ENCODE data around the gene L3HYPDH. TPM values are rescaled to one million over a fixed set of nuclear protein-coding genes. Genes with fewer than 3 reads are reported as not detected.
A peak's percentile ranks its signal among the peaks of the same experiment; 100 is the strongest.
"Not testable (repeated sequence)": the region's sequence is repeated elsewhere in the genome, so short reads cannot be mapped to it uniquely, and the experiment has no call there.

L3HYPDH gene
- total RNA-seq, 1 donor: 55.5 TPM

DNA sequence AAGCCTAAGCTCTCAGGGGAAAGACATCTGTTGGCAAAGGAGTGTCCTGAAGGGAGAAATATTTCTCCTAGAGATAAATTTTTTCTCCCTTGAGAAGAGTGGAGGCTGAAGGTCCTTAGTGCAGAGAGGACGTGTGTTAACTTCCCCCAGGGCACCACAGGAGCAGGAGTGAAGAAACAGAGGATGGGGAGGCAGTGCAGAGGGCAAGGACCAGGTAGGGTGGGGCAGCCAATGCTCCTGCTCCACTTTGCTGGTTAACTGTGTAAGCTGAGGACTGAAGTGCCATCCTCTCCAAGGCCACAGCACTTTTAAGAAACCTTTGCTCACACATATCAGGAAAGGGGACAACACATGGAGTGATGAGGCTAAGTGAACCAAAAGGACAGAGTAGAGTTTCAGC is 4.0 kb downstream of the L3HYPDH start:
- DNase-seq (ENCODE audit: low read depth in 2 of 3, low spot score in 2 of 3): no peak

DNA sequence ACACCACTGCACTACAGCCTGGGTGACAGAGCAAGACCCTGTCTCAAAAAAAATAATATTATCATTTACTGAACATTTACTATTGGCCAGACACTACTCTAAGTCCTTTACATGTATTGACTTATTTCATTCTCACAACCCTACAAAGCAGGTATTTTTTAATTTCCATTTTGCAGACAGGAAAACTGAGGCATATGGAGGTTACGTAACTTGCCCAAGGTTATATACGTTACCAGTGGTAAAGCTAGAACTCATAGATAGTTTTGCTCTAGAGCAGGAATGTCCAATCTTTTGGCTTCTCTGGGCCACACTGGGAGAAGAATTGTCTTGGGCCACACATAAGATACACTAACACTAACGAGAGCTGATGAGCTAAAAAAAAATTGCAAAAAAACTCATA is 5.7 kb downstream of the L3HYPDH start:
- DNase-seq (ENCODE audit: low read depth in 2 of 3, low spot score in 2 of 3): no peak

DNA sequence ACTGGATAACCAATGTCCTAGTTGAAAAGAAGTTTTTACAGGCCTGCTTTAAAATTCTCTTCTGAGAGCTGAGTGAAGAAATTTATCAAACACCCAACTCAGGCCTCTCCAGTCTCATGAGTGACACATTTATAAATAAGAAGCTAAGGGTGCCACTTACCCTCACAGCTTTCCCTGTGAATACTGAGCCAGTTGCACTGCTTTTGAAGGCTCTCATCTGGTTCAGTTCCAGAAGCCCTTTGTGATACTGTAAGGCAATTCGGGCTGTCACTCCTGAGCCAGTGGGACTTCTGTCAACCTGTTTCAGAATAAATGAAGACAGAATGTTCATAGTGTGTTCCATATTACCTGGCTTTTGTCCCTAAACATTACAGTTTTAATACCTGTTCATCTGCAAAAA is 8.5 kb downstream of the L3HYPDH start:
- DNase-seq (ENCODE audit: low read depth in 2 of 3, low spot score in 2 of 3): no peak

DNA sequence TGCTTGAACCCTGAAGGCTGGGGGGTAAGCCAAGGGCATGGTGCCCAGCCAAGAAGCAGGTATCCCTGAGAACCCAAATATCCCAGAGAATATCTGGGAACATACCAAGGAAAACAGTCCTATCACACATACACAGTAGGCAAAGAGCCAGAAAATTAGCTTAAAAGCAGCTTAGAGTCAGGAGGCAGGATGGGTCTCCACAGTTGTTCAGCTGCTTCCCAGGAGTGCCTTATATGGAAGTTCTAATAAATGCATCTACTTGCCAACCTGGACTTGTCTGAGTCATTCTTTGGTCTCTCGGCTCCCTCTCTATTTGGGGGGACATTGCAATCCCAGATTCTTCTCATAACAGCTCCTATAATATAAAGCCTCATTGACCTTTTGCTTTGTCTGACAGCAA is 10.0 kb downstream of the L3HYPDH start:
- DNase-seq (ENCODE audit: low read depth in 2 of 3, low spot score in 2 of 3): no peak

DNA sequence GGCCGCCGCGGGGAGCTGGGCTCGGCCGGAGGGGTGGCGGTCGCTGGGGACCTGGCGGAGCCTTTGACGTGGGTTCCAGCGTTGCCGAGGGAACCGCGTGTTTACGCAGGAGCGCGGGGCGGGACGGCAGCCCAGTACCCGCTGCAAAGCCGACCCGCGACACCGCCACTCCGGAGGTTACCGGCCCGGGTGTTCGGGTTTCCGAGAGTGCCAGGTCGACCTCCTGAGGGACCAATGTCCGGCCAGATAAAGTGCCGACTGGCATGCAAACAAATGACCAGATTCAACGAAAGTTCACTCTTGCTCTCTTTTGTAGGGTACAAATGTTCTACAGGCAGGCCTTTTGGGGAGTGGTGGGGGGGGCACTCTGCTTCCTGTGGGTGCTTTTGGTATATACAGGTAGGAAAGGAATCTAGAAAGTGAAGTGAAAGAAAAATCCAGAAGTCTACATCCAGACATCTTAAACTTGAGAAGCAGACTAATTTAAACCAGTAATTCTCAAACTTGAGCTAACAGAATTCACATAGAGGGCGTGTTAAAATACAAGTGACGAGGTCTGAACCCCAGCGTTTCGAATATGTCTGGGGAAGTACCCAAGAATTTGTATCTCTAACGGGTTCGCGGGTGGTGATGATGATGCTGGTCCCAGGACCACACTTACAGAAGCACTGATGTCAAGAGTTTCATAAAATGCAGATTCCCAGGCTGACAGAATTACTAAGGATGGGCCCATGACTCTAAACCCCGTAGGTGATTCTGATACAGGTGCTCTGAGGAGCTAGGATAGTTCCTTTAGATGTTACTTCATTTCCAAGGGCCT is 18.7 kb downstream of the L3HYPDH start, which contains the start of gene GPR135:
Gene GPR135 (minus strand): TSS at position 65 of the 820 bp plus-strand sequence. CDS start 154 bp downstream, outside the sequence.
- DNase-seq (ENCODE audit: low read depth in 2 of 3, low spot score in 2 of 3): peak in 2 of 3 donors; percentile 34 to 58

DNA sequence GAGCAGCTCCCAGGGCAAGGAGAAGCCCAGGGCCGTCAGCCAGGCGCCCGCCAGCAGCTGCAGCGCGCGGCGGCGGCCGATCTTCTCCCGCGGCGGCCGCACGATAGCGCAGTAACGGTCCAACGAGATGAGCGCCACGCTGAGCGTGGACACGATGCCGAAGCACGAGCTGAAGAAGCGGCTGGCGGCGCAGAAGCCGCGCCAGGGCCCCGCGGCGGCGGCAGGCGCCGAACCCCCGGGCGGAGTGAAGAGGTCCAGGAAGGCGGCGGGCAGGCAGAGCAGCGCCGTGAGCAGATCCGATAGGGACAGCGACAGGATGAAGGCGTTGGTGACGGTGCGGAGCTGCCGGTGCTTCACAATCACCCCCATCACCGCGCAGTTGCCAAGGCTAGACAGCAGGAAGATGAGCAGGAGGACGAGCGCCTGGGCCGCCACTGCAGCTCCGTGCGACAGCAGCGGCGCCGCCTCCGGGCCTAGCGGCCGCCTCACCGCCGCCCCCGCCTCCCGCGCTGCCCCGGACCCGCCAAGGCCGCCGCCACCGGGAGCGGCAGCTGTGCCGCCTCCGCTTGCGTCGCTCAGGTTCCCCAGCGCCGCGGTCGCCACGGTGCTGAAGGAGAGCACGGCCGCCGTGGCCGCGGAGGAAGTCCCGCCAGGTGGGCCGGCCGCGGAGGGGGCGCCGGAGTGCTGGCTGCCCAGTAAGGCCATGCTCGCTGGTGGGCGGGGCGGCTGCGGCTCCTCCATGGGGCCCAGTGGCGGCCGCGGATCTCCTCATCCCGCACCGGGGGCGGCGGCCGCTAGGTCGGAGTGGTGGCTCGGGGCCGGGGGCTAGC is 19.5 kb downstream of the L3HYPDH start:
- peak; percentile 33 to 71 (median 66) for DNase-seq (ENCODE audit: low read depth in 2 of 3, low spot score in 2 of 3)

DNA sequence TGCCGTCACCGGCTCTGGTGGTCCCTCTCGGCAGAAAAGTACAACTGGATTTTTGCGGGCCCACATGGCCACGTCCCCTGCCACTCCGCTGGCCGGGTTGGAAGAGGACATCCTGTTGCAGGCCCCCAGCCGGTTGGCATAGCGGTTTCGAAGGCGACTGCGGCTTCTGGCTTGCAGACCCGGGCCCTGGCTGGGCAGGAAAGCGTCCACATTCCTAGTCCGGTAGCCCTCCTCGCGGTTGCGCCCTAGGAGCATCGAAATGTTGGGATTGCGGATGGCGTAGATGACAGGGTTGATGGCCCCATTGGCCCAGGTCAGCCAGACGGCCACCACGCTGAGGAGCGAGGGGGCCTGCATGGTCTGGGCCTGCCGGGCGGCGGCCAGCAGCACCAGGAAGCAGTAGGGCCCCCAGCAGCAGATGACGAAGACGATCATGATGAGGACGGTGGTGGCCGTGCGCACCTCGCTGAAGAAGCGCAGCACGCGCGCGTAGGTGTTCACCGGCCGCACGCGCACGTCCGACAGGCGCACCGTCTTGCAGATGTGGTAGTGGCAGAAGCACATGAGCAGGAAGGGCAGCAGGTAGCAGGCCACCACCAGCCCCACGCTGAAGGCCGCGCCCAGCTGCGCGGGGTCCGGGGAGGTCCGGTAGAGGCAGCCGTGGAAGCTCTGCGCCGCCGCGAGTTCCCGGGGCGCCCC is 20.3 kb downstream of the L3HYPDH start:
- DNase-seq (ENCODE audit: low read depth in 2 of 3, low spot score in 2 of 3): peak in 1 of 3 donors; percentile 9

DNA sequence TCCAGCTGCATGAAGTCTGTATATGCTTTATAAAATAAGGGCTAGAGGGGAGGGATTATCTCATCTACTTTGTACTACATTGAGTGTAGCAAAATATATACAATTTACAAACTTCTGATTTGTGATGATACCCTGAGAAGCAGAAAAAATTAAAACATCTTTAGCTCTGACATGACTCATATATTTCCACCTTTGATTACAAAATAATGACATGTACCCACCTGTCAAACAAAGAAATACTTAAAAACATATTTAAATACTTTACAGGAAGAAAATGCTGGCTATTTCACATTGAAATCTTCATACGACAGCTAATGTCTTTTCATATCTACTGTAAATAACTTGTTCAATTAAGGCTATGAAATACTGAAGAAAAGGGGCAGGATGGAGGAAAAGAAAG is 22.3 kb downstream of the L3HYPDH start:
- DNase-seq (ENCODE audit: low read depth in 2 of 3, low spot score in 2 of 3): no peak

DNA sequence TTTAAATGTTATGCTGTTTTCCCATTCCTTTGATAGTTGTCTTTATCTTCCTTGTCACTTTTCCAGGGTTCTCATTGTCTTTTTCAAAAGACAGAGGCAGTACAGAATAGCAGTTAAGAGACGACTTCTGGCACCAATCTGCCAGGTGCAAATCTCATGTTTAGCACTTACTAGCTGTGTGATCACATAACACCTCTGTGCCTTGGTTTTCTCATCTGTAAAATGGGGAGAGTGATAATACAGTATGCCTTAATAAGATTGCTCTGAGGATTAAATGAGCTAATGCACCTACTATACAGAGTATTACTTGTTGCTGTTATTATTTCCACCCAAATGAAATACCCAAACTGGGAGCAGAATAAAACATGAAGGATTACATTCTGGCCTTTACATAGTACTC is 23.8 kb downstream of the L3HYPDH start:
- no peak for DNase-seq (ENCODE audit: low read depth in 2 of 3, low spot score in 2 of 3)

DNA sequence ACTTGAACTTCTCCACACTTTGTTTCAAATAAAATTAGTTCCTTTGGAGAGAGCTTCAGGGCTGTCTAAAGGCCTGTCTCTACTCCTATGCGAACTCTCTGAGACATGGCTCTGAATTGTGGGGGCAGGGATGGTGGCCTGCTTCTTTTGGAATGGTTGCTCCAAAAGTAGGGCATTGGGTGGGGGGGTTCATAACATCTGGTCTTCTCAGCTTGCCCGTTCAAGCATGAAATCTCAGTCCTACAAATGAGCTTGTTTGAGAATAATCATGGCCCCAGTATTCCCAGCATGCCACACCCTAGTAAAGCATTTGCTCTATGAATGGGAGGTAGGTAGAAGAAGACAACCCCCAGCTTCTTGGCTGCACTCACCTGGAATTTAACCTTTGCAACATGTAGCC is 25.7 kb downstream of the L3HYPDH start:
- DNase-seq (ENCODE audit: low read depth in 2 of 3, low spot score in 2 of 3): no peak

DNA sequence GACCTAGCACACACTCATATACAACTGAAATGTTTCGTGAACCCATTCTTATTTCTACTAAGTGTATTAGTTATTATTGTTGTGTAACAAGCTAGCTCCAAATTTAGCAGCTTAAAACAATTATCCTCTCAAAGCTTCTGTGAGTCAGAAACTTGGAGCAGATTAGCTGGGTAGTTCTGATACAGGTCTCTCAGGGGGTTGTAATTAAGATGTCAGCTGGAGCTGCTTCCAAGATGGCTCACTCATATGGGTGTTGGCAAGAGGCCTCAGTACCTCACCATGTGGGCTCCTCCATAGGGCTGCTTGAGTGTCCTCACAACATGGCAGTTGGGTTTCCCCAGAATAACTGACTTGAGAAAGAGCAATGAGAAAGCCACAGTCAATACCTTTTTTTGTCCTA is 28.8 kb downstream of the L3HYPDH start:
- DNase-seq (ENCODE audit: low read depth in 2 of 3, low spot score in 2 of 3): no peak

DNA sequence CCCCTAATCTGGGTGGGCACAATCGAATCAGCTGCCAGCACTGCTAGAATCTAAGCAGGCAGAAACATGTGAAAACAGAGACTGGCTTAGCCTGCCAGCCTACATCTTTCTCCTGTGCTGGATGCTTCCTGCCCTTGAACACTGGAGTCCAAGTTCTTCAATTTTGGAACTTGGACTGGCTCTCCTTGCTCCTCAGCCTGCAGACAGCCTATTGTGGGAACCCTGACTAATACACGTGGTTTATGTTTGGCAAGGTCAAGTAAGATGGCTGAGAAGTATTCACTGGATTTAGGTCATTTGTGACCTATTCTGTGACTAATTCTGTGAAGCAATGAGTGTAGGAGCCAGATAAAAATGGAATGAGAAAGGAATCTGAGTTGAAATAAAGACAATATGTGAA is 30.1 kb downstream of the L3HYPDH start:
- DNase-seq (ENCODE audit: low read depth in 2 of 3, low spot score in 2 of 3): no peak

DNA sequence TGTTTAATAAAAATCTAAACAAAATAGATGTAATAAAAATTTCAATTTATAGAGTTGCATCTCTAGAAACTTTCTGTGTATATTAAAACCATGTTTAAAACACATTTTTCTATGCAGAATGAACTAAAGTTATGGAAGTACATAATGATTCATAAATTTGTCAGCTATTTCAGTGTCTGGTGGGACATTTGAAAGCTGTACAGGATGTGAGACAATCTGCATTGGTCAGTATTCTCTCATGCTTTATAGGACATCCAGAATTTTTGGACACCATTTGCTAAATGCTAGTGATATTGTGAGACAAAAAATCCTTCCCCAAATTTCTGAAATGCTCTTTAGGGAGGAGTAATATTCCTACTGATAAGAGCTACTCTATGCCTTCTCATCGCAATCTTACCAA is 32.4 kb downstream of the L3HYPDH start:
- DNase-seq (ENCODE audit: low read depth in 2 of 3, low spot score in 2 of 3): no peak

DNA sequence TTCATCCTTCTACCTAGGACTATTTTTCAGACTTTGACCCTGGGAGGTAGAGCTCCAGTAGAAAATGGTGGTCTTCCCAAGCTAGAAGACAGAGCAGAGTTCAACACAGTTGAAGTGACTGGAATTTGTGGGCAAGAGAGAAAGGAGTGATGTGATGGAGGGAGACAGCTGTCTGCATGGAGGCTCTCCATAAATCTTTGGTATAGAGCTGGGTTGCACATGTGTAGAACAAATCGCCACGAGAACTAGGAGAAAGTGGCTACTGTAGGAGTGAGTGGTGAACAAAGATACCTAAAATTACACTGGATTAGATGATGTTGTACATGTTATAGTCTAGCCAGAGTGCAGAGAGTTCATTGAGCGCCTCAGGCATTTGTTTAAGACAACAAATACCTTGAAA is 33.5 kb downstream of the L3HYPDH start:
- DNase-seq (ENCODE audit: low read depth in 2 of 3, low spot score in 2 of 3): no peak

DNA sequence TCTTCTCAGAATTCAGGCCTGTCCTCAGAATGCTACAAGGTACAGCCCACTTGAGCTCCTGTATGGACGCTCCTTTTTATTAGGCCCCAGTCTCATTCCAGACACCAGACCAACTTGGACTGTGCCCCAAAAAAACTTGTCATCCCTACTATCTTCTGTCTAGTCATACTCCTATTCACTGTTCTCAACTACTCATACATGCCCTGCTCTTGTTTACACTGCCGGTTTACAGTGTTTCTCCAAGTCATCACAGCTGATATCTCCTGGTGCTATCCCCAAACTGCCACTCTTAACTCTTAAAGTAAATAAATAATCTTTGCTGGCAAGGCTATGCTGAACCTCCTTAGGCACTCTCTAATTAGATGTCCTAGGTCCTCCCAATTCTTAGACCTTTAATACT is 35.5 kb downstream of the L3HYPDH start:
- not testable (repeated sequence) for DNase-seq (ENCODE audit: low read depth in 2 of 3, low spot score in 2 of 3)

DNA sequence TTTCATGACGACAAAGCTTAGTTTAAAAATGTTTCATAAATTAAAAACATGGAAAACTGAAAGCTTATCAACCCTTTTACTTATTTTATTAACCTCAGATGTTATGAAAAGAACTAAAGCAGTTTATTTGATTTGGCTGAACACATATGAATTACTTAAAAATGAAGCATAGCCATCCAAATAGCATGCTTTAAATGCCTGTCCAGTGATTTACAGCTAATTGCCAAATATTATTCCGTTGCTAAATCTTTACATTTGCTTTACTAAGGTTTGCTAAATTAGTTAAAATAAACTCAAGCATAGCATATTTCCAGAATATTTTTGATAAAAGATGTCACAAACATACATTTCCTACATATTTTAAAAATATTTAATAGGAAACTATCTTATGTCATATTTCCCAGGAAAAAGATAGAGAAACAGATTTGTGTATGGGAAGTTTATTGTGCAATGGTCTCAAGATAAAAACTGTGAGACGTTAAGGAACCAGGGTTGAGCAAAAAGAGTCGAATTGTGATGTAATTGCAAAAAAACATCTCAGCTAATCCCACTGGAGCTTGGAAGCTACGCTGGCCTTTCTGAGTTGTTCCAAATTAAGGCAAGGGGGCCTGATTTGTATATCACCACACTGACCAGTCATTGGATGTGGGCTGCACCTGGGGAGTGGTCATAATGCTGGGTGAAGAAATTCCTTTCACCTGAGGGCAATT is 44.8 kb downstream of the L3HYPDH start:
- DNase-seq (ENCODE audit: low read depth in 2 of 3, low spot score in 2 of 3): no peak

DNA sequence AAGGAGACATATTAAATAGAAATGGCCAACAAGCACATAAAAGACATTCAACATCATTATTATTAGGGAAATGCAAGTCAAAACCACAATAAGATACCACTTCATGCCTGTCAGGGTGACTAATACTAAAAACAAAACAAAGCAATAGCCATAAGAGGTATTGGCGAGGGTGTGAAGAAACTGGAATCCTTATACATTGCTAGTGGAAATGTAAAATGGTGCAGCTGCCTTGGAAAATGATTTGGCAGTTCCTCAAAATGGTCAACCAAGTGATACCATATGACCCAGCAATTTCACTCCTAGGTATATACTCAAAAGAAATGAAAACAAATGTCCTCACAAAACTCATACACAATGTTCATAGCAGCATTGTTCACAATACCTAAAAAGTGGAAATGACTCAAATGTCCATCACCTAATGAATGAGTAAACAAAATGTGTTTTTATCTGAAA is 46.0 kb downstream of the L3HYPDH start:
- no peak for DNase-seq (ENCODE audit: low read depth in 2 of 3, low spot score in 2 of 3)

DNA sequence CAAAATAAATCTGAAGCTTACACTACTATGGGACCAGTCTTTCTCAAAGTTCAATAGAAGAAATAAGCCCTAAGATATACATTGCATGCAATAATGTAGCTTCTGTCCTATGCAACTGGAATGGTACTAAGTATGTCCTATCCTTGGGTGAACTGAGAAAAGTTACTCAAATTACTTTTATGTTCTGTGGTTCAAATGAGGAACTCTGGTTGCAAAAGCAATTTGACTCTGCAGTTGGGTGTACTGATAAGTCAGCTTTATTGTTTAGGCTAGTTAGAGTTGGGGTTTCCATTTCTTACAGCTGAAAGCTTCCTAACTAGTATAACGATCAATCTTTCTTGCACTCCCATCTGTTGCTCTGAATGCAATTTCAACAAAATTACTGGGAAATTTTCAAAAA is 48.2 kb downstream of the L3HYPDH start:
- peak in 1 of 3 donors; percentile 22 for DNase-seq (ENCODE audit: low read depth in 2 of 3, low spot score in 2 of 3)

DNA sequence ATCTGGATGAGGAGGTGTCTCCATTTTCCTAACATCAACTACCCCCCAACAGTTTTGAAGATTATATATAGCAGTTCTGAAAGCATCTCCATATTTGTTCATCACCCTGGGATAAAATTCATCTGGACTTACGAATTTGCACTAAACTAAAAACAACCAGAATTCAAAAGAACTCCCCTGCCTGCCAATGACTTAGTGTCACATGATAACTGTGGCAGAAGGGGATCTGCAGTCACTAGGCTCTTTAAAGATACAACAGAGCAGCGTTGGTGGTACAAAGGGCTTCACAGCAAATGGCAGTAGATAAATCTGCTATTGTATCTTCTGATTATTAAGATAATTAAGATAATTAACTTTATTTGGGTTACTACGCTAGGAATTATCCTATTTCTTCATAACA is 49.1 kb downstream of the L3HYPDH start:
- DNase-seq (ENCODE audit: low read depth in 2 of 3, low spot score in 2 of 3): no peak

DNA sequence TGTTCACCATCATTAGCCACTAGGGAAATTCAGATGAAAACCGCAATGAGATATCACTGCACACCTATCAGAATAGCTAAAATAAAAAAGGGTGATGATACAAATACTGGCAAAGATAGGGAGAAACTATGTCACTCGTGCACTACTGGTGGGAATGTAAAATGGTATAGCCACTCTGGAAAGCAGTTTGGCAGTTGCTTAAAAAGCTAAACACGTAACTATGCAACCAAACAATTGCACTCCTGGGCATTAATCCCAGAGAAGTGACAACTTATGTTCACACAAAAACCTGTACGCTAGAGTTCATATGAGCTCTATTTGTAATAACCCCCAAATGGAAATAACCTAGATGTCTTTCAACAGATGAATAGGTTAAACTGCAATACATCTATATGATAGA is 54.4 kb downstream of the L3HYPDH start:
- no peak for DNase-seq (ENCODE audit: low read depth in 2 of 3, low spot score in 2 of 3)
